SIG-M5 treated with dmso at 0.1 percent for 504 hours (cell line): ENCODE measurements around the gene HPCAL4.
A peak's percentile ranks its signal among the peaks of the same experiment; 100 is the strongest.

Source experiments
- DNase-seq: peaks from one replicate; lab custom pipeline; 2025; ENCODE audit not compliant: unreplicated experiment; lab: John Stamatoyannopoulos, UW

HPCAL4 gene

DNA sequence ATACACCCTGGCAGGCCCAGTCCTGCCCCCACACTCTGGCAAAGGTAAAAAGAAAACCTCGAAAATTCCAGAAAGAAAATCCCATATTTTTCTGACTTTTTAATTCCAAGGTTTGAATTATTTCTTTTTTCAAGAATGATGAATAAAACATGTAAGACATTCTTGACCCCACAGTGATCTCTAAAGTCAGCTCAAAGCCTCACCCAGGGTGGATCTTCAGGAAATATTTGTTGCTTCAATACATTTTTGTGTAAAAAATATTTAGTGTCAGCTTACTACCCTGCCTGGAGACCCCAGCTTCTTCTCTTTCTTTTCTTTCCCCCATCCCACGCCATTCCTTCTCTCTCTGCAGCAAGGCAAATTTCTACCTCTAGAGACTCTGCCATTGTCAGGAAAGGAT is 12.3 kb downstream of the HPCAL4 start:
- DNase-seq = no peak

DNA sequence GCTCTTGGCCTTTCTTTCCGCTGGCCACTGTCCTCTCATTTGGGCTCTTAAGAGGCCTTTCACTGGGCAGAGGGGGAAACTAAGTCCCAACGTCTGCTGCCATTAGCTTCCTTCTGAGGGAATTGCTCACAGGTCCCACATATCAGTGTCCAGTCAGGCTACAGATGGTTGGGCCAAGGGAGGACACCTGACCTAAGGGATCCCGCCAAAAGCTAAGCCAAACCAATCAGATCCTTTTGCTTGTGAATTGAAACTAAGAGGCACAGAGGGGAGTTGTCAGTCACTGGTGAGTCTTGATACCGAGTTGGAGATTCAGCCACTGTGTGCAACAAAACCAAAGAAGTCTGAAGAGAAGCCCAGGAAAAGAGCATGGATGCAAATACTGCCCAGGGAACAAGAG is 13.6 kb downstream of the HPCAL4 start:
- DNase-seq = no peak

DNA sequence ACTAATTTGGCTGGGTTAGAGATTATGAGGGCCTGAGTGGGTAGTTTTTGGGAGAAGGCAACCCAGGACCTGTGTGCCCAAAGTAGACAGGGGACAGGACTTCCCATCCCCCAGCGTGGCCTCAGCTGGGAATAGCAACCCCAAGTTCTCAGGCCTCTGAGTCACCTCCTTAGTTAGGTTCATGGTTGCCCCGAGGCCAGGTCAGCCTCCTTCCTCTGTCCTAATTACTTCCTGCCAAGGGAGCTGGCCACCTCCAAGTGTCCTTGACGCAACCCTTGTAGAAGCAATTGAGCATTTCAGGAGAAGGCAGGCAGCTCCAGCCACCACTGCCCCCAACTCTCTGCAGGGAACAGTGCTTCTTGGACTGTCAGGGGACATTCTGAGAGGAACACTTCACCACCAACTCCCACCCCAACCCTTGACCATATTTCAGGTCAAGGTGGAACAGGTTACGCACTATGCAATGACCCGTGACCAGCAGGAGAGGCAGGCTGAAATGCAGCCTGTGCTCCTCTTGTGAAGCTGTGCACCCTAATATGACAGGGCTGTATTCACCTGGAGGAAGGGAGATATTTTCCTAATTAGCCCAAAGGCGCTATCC is 14.2 kb downstream of the HPCAL4 start:
- no peak for DNase-seq

DNA sequence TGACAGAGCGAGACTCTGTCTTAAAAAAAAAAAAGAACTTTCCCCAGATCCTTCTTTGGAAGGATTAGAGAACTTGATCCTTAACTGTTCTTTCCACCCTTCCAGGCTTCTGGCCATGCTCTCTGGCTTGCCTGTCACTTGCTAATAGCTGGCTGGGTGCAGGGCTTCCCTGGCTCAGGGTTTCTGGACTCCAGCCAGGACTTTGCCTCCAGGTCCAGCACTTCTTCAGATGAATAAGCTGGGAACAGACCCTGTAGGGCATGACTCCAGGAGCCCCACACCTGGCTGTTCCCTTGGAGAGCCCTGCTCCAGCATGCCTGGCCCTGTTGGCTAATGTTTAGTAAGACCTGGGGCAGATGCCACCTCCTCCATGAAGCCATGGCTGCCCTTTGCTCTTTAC is 16.0 kb downstream of the HPCAL4 start:
- DNase-seq = no peak

DNA sequence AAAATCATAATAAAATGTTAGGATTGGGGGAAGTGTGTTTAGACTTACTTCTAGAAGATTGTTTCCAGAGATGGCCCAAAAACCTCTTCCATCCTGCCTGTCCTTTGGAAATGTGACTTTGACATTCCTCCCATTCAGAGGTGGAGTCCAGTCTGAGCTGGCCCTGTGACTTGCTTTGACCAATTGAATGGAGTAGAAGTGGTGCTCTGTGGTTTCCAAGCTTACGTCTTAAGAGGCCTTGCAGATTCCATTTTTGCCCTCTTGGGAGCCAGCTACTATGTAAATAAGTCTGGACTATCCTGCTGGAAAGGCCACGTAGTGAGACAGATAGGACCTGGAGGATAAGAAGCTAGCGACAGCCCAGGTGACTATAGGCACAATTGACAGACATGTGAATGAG is 18.0 kb downstream of the HPCAL4 start:
- DNase-seq = no peak

DNA sequence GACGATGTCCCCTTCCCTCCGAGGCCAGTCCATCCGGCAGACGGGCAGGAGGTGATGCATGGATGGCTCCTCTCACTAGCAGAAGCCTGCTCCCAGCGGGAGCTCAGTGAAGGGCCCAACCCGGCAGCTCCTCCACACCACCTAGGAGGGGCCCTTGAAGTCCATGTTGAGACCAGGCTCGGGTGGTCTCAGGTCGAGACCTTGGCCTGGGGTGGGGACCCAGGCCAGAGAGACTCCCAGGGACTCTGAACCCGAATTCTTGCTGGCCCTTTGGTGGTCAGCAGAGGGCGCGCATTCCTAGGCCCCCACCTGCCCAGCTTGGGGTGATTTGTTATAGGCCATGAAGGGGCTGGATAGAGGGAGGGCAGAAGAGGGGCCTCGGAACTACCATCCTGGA is 18.7 kb downstream of the HPCAL4 start:
- DNase-seq = no peak

DNA sequence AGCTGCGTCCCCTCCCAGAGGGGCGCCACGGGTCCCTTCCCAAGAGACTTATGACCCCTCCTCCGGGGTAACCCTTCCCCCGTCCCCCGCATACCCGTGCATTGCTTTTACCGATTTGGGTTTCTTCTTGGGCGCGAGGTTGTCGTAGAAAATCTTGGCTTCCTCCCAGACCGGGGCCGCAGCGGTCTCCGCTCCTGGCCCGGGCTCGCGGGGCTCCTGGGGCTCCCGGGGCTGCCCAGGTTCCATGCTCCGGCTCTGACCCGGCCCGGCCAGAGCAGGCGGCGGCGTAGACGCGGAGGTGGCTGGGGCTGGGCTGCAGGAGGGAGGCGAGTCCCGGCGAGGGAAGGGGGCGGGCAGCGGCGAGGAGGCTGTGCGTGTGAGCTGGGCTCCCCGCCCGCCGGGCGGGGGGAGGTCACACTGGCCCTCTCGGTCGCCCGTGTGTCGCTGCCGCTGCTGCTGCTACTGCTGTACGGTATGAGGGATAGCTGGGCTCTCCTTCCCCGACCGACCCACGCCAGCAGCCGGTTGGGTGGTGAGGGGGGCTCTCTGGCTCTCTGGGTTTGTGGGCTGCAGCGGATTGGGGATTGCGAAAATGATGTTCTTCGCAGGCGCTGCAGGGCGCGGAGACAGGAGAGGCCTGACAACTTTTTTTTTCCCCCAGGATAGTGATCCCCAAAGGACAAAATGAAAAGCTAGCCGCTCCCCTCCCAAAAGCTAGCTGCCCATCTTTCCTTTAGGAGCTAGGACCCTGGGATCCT is 19.3 kb downstream of the HPCAL4 start, which contains the start of gene NT5C1A:
NT5C1A (minus strand) TSS at position 315 of the 758 bp plus-strand sequence; CDS start at position 246, 69 bp downstream.
- DNase-seq = no peak

DNA sequence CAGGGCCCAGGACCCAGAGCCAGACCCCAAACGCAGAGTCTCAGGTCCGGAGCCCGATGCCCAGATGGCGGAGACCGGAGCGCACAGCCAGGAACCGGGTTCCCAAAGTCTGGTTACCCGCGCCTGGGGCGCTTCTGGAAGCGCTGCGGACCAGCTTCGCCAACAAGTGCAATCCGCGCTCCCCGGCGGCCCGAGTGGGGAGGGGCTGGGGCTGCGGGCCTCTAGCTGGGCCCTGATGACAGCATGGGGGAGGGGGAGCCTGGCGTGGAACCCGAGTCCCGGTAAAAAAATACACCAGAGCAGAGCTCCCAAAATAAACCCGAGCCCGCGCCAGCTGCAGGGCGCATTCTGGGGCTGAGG is 19.8 kb downstream of the HPCAL4 start:
- DNase-seq = no peak

DNA sequence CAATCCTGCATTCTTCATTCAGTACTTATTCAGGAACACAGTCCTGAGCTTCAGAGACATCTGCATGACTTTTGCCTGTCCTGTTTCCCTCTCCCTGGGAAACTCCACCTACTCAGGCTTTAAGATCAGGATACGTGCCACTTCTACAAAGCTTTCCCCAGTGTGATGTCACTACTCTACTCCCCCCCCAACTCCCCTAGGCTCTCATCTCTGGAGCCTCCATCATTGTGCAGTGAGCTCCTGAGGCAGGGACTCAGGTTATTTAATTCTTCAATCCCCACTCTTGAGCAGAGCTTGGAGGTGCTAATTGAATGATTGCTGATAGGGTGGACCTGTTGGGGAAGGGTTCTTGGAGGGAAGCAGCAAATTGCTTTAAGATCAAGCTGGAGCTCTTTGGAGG is 20.5 kb downstream of the HPCAL4 start:
- no peak for DNase-seq

DNA sequence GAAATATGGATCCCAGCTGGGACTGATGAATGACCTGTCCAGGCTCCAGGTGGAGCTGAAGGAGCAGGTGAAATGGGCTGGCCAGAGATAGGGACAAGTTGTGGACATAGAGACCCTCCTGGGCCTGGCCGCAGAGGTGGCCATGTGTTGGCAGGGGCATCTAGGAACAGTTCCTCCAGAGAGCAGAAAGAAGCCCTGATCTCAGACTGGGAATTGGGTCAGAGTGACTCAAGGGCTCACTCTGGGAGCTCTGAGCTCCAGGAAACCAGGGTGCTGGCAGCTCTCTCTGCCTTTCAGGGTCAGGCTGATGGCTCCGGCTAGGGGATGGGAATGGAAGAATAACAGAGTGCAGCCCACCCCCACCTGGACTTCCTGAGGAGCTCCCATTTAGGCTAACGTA is 22.3 kb downstream of the HPCAL4 start:
- no peak for DNase-seq

DNA sequence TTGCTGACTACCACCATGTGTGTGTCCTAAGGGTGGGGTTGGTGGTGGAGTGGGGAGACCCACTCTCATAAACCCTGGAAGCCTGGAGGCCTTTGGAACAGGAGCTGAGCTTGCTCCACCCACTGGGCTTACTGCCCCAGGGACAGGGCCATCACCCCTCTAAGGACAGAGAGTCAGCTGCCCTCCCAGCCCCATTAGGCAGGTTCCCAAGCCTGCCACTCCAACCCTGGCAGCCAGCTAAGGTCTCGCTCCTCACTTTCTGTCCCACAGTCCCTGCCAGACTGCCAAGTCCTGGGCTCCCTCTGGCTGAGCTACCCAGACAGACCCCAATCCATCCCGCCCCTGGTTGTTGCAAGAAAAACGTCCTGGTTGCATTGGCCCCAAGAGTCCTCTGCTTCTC is 23.1 kb downstream of the HPCAL4 start:
- no peak for DNase-seq

DNA sequence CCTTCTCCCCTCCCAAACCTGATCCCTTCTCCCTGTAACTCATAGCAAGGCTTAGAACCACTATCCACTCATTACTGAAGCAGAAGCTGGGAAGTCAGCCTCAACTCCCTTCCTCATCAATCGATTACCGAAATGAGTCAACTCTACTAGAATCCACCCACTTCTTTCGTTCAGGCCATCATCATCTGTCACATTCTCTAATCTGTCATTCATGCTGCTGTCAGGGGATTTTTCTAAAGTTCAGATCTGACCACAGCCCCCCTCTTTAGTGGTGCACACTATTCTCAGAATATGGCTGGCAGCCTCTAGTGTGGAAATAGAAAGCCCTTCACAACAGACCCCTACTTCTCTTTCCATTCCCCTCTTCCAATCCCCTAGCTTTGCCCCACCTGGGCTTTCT is 24.5 kb downstream of the HPCAL4 start:
- DNase-seq = no peak

DNA sequence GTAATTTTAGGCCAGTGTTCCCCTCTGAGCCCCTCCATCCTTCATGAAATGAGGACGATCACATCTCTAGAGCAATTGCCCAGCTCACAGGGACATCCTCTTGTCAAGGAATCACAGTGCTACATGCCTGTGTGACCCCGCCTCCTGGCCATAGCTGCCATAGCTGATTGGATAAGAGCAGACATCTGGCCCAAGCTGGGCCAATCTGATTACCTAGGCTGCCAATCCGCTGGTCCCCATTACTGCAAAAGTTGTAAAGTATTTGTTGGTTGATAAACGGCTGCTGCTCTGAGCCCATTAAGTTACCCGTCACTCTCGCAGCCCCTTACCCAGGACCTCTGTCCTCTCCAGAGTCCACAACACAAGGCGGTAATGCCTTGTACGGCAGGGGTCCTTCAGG is 27.7 kb downstream of the HPCAL4 start:
- no peak for DNase-seq

DNA sequence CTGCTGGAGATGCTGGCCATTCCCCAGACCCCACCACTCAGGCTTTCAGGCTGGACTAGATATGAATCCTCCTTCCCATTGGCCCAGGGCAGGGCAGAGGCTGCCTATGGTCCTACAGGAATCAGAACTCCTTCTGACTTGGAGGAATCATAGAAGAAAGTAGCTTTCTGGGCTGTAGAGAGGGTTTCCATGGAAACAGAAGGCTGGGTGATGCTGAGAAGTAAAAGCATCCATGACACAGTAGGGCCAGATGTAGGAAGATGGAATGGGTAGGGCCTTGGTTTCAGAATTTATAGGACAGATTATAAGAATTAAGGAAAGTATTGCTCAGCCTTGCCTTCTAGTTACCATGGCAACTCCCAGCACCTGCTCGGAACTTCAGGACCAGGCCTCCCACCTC is 28.4 kb downstream of the HPCAL4 start:
- no peak for DNase-seq

DNA sequence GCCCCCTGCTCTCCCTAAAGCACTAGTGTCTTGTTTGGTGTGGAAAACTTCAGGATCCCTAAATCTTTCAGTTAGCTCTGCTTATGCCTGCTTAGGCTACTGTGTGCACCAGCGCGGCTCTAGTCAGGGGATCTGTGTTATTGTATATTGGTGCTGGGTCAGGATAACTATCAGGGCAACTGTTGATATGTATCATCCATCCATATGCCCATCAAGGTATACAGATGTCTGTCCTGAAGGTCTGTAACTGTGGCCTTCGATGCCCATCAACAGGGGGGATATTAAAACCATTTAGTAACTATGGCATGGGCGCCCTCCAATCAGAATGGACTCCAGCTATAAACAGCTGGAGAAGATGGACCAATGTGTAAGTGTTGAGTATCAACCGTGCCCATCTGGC is 31.7 kb downstream of the HPCAL4 start:
- no peak for DNase-seq

DNA sequence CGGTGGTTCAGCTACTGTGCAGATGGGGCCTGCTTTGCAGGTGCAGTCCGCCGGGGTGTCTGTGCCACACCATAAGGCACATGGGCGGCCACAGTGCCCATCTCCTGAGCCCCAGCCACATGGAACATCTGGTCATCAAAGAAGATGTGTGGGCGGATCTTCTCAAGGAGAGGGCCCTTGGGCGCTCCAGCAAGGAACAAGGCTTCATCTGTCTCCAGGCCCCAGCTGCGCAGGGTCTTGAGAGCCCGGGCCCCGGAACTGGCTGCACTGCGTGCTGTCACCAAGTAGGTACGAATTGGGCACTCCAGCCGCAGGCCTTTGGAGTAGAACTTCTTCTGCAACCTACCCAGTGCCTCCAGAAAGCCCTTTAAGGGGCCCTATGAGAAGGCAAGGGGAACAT is 32.1 kb downstream of the HPCAL4 start:
- no peak for DNase-seq

DNA sequence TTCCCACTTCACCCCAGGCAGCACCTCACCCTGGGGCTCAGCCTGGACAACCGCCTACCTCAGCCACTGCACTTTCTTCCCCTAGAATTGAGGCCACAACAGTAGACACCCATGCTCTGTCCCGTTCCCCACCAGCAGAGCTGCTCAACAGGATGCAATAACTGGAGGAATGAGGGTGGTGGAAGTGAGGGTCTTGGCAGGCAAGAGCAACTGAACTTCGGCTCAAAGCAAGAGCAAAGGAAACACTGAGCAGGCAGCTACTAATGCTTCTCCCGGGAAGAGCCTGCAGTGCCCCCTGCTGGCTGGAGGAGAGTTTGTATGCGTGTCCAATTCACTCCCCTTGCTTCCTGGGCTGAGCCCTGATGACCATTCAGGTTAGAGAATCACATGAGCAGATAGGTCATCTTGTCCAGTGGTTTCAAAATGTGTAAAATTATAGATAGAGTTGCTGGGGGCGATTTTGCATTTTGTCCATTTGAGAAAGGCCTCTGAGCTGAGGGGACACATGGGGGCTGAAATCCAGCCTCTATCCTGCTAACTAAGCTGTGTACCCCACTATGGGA is 33.2 kb downstream of the HPCAL4 start:
- peak; percentile 68 for DNase-seq

DNA sequence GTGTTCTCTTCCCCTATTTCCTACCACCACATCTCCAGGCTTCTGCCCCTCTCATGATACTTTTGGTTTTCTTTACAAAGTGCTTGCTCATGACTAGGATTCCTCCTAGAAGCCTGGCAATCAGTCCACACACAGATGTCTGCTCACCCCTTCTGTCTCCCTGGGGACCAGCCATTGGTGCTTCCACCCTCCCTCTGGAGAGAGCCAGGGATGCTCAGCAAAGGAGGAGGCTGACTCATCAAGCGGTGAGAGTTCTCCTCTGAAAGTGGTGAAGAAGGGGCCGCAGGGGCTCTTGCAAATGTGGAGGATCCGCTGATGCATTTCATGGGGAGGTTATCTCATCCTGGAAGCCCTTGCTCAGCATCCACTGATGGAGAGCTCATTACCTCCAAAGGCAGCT is 33.8 kb downstream of the HPCAL4 start:
- no peak for DNase-seq

DNA sequence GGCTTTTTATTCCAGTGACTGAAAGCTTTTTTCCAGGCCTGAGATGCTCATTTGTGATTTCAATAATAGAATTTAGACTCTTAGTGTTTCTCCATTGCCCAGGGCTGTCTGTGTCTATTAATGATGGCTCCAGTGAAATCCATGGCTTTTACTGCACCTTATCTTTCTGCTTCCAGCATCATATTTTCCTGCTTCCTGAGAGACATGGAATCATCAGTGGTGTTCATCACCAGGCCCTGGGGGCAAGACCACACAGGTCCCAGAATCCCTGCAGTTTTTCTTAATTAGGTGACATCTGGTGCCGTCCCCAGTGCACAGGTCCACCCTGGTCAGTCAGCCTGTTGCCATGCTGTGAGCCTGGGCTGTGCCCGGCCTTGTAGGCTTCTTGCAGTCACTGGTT is 34.8 kb downstream of the HPCAL4 start:
- no peak for DNase-seq

DNA sequence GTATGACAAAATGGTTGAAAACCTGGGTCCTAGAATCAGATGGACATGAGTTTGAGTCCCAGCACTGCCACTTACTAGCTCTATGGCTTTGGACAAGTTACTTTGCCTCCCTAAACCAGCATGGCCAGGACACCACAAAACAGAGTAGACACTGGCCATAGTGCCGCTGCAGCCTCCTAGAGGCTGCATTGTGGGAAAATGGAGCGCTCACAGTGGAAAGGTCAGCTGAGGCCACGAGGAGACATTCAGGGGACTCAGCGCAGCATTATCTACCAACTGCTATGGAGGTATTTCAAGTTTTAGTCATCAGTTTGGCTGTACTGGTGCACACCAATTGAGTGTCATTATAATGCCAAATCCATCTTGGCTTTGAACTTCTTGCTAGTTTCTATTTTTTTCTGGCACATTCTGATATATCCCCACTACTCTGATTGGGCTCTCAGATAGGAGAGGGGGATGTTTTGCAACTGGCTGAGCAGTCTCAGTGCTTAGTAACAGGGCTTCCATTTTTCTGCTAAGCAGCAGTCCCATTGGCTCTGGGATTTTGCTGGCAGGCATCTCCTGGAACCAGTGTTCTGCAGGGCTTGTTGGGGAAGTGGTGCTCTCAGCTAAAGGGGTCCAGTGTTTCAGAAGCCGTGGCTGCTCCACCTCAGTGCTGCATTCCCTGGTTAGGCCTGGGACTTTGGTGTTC is 35.5 kb downstream of the HPCAL4 start:
- DNase-seq = no peak

DNA sequence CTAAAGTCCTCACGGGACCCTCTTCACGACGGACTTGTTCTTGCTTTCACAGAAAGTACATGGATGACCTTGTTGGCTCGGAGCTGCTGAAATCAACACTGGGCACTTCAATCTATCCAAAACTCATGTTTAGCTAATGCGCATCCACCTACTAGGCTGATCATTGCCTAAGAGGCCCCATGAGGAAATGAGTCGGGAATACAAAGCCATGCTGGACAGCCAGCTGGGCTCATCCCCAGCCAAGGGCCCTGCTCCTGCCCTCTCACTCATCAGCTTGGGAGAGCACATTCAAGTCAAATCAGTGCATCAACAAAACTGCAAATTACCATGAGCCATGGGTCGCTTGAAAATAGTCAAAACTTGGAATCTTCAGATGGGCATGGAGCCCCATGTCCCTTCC is 36.9 kb downstream of the HPCAL4 start:
- DNase-seq = no peak

DNA sequence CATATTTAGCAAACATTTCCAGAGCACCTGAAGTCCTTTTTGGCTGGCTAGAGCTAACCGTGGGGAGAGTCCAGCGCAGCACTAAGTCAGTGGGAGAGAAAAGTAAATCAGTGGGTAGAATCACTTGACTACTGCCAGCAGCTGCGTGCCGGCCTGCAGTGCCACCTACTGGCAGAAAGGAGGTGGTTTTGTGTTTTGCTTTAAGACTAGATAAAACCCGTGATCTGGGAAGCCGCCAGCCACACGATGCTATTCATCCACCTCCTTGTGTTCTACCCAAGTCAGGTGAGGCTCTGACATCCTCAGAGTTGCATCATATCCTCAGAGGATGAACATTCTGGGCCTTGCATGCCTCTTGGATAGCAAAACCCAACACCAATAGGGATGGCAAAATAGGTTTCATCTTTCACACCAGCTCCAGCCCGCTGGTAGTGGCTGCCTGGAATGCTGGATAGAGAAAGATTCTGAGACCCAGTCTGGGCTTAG is 37.6 kb downstream of the HPCAL4 start:
- peak; percentile 73 for DNase-seq
